K562 (cell line): ENCODE data around the gene OBSCN. TPM values are rescaled to one million over a fixed set of nuclear protein-coding genes. Genes with fewer than 3 reads are reported as not detected.

ENCODE experiments used
- CBFB ChIP-seq: sonication (generic); formaldehyde crosslinking; IDR thresholded peaks from 2 replicates; pipeline ENCODE4 v1.4.0; 2020; ENCODE audit warnings: mild to moderate bottlenecking, missing genetic modification reagents
- CCNT2 ChIP-seq: IDR thresholded peaks from 2 replicates; pipeline ENCODE4 v1.6.1; 2011; ENCODE audit warnings: borderline replicate concordance, low read depth, mild to moderate bottlenecking, moderate library complexity, mixed read lengths, low read length; ENCODE audit not compliant: insufficient read length; ENCODE audit errors: extremely low read depth
- CTBP1 ChIP-seq: fragments of 450-650 bp; IDR thresholded peaks from 2 replicates; pipeline ENCODE4 v1.6.1; 2016; ENCODE audit warnings: borderline replicate concordance
- KAT7 ChIP-seq: sonication (generic); formaldehyde crosslinking; IDR thresholded peaks from 2 replicates; pipeline ENCODE4 v1.8.0; 2022; ENCODE audit warnings: missing genetic modification reagents, mild to moderate bottlenecking, borderline replicate concordance
- L3MBTL2 ChIP-seq: fragments of 450-650 bp; IDR thresholded peaks from 2 replicates; pipeline ENCODE4 v1.6.1; 2016; ENCODE audit warnings: mild to moderate bottlenecking, moderate library complexity
- MAZ ChIP-seq, 2 experiments: fragments of 450-650 bp in 1 of 2; sonication (generic) in 1 of 2; formaldehyde crosslinking; IDR thresholded peaks in 1 of 2; conservative IDR thresholded peaks in 1 of 2; 2 replicates each; pipeline versions ENCODE4 v1.4.0 to v1.5.0; 2020; ENCODE audit warnings: mild to moderate bottlenecking in 1 of 2, missing genetic modification reagents in 1 of 2
- MTA1 ChIP-seq: fragments of 450-650 bp; IDR thresholded peaks from 2 replicates; pipeline ENCODE4 v1.6.1; 2017; ENCODE audit warnings: borderline replicate concordance
- MYBL2 ChIP-seq, 2 experiments: fragments of 450-650 bp in 1 of 2; sonication (generic) in 1 of 2; formaldehyde crosslinking in 1 of 2; IDR thresholded peaks; 2 replicates each; pipeline versions ENCODE4 v1.6.1 to v1.8.1; 2017 to 2022; ENCODE audit warnings: borderline replicate concordance in 1 of 2, inconsistent platforms in 1 of 2, low read depth in 1 of 2, mild to moderate bottlenecking in 1 of 2, missing genetic modification reagents in 1 of 2, moderate library complexity in 1 of 2
- NRF1 ChIP-seq, 2 experiments: fragments of 450-650 bp; IDR thresholded peaks in 1 of 2; conservative IDR thresholded peaks in 1 of 2; 2 replicates each; pipeline ENCODE4 v1.6.1; 2014; ENCODE audit warnings: mild to moderate bottlenecking in 2 of 2
- NUFIP1 ChIP-seq: fragments of 450-650 bp; IDR thresholded peaks from 2 replicates; pipeline ENCODE4 v1.6.1; 2018; ENCODE audit not compliant: partially characterized antibody
- RBM25 ChIP-seq: fragments of 200-400 bp; formaldehyde crosslinking; IDR thresholded peaks from 2 replicates; pipeline ENCODE4 v1.6.1; 2018; ENCODE audit warnings: low read length, low read depth, moderate library complexity; ENCODE audit not compliant: severe bottlenecking
- ZBTB7A ChIP-seq: IDR thresholded peaks from 2 replicates; pipeline ENCODE4 v1.6.1; 2011; ENCODE audit warnings: low read depth, mild to moderate bottlenecking, low read length, moderate library complexity, borderline replicate concordance; ENCODE audit not compliant: control insufficient read depth
- ZFP1 ChIP-seq: fragments of 450-650 bp; formaldehyde crosslinking; IDR thresholded peaks from 2 replicates; pipeline ENCODE4 v1.4.0; 2020; ENCODE audit warnings: mild to moderate bottlenecking, mixed read lengths
- ZKSCAN3 ChIP-seq: fragments of 250-450 bp; sonication (Bioruptor Pico); IDR thresholded peaks from 2 replicates; pipeline ENCODE4 v1.4.0; 2020
- ZNF75A ChIP-seq: fragments of 450-650 bp; formaldehyde crosslinking; IDR thresholded peaks from 2 replicates; pipeline ENCODE4 v1.4.0; 2020; ENCODE audit warnings: mild to moderate bottlenecking
- polyA plus RNA-seq, 8 experiments: library from polyadenylated mRNA; depleted of rRNA in 4 of 8; stranded (reverse) in 5 of 8; unstranded in 3 of 8; fragments of >200 nt; fragmentation: Nextera tagmentation in 2 of 8; fragmentation: Illumina TruSeq in 1 of 8; extraction: Ambion mirVana in 2 of 8; extraction: Trizol in 1 of 8; gene quantifications; 2 replicates each; pipeline versions ENCODE4 v1.2.1 to v1.2.3, GENCODE V29; 2011 to 2014; ENCODE audit warnings: inconsistent platforms in 1 of 8, missing spikeins in 1 of 8
- total RNA-seq, 7 experiments: library from RNA; depleted of rRNA in 6 of 7; stranded (reverse); fragments of >200 nt in 6 of 7; fragmentation: Illumina TruSeq in 2 of 7; extraction: Trizol in 2 of 7; gene quantifications; 2 replicates each; pipeline versions ENCODE4 v1.2.1 to v1.2.3, GENCODE V29; 2011 to 2021; ENCODE audit warnings: low replicate concordance in 1 of 7
- TF ChIP-seq, protein P1 (sequence below): fragments of 250-450 bp; sonication (Bioruptor Pico); IDR thresholded peaks from 2 replicates; pipeline ENCODE4 v1.4.0; 2020; ENCODE audit warnings: mild to moderate bottlenecking
- TF ChIP-seq, protein P2 (sequence below), 3 experiments: fragments of 200-800 bp in 1 of 3; sonication (Bioruptor generic) in 1 of 3; sonication (generic) in 1 of 3; formaldehyde crosslinking in 1 of 3; IDR thresholded peaks; 2 replicates each; pipeline versions ENCODE4 v1.6.1 to v1.8.0; 2016 to 2022; ENCODE audit warnings: mild to moderate bottlenecking in 2 of 3, missing compliant biosample characterization in 2 of 3, missing genetic modification characterization in 2 of 3, missing genetic modification reagents in 1 of 3
- TF ChIP-seq, protein P3 (sequence below): sonication (generic); formaldehyde crosslinking; IDR thresholded peaks from 2 replicates; pipeline ENCODE4 v1.9.0; 2022; ENCODE audit warnings: mild to moderate bottlenecking, missing genetic modification reagents

Gene OBSCN
- total and polyA plus RNA-seq, 9 of the 15 experiments (the other 6 are each of a cell fraction or from before 2014, with no cell fraction given) = 0.18 to 19.7 (median 3.6) TPM

DNA sequence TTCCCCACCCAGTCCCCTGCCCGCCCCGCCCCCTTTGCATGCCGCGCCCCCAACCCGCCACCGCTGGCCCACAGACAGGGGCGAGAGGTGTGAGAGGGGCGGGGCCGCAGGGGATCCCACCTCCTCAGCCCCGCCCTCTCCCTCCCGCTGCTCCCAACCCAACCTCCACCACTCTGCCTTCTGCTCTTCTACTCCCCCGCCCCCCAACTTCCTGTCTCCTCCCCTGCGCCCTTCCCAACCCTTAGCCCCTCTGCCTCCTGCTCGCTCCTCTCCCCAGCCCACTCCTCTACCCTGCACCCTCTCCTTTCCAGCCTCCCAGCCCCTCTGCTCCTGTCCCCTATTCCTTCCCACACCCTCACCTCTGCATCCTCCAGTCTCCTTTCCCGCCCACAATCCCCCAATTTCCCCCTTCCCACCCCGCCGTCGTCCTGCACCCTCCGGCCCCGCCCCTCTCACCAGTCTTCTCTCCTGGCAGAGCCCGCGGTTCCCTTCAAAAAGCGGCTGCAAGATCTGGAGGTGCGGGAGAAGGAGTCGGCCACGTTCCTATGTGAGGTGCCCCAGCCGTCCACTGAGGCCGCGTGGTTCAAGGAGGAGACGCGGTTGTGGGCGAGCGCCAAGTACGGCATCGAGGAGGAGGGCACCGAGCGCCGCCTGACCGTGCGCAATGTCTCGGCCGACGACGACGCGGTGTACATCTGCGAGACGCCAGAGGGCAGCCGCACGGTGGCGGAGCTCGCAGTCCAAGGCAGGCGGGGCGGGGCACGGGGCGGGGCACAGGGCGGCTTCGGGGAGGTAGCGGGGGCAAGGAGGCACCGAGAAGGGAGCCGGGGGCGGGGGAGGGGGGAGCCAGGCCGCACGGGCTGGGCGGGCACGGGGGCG is 5.4 kb downstream of the OBSCN start (continued):
- TF ChIP-seq CBFB (no peak), KAT7 (CRISPR knock-in tag) (no peak), CTBP1 (peak; percentile 83), NUFIP1 (no peak), MTA1 (peak; percentile 28; the same call in 1 of the 2 replicates), ZNF75A (no peak), RBM25 (no peak), ZKSCAN3 (CRISPR knock-in tag) (no peak), ZFP1 (CRISPR knock-in tag) (no peak), CCNT2 (peak; percentile 37), L3MBTL2 (peak; percentile 94), MYBL2 (IDR thresholded peaks at IDR 0.05; ENCODE audit: low read depth) (no peak), MYBL2 (CRISPR knock-in tag; IDR thresholded peaks at IDR 0.05; ENCODE audit: borderline replicate concordance) (no peak), NRF1 (conservative IDR thresholded peaks at IDR 0.05 in 1 of 2, IDR thresholded peaks at IDR 0.05 in 1 of 2) (peak; percentile 76 to 82), MAZ (CRISPR knock-in tag; conservative IDR thresholded peaks at IDR 0.05 in 1 of 2, IDR thresholded peaks at IDR 0.05 in 1 of 2) (peak; percentile 61 to 74), ZBTB7A (peak; percentile 68; the same call in 1 of the 2 replicates)
- TF ChIP-seq, protein P1, sequence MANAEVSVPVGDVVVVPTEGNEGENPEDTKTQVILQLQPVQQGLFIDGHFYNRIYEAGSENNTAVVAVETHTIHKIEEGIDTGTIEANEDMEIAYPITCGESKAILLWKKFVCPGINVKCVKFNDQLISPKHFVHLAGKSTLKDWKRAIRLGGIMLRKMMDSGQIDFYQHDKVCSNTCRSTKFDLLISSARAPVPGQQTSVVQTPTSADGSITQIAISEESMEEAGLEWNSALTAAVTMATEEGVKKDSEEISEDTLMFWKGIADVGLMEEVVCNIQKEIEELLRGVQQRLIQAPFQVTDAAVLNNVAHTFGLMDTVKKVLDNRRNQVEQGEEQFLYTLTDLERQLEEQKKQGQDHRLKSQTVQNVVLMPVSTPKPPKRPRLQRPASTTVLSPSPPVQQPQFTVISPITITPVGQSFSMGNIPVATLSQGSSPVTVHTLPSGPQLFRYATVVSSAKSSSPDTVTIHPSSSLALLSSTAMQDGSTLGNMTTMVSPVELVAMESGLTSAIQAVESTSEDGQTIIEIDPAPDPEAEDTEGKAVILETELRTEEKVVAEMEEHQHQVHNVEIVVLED (CRISPR knock-in tag) = peak; percentile 69
- TF ChIP-seq, protein P2, sequence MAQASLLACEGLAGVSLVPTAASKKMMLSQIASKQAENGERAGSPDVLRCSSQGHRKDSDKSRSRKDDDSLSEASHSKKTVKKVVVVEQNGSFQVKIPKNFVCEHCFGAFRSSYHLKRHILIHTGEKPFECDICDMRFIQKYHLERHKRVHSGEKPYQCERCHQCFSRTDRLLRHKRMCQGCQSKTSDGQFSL (CRISPR knock-in tag; IDR thresholded peaks at IDR 0.05) = no peak
- TF ChIP-seq, protein P2 (tag; IDR thresholded peaks at IDR 0.05) = no peak
- TF ChIP-seq, protein P3, sequence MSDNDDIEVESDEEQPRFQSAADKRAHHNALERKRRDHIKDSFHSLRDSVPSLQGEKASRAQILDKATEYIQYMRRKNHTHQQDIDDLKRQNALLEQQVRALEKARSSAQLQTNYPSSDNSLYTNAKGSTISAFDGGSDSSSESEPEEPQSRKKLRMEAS (CRISPR knock-in tag) = peak; percentile 79
